GM23338 (cell line): ENCODE results near the gene PARP9. TPM values are rescaled to one million over a fixed set of nuclear protein-coding genes. Genes with fewer than 3 reads are reported as not detected.

Experiments used
- ATAC-seq: fragments of 200-7000 bp; cut with Tn5 transposase; 3 replicates; pipeline ENCODE4 v1.9.1; 2020
- DNase-seq: peaks from one replicate; pipeline ENCODE4 v3.0.0-alpha.2; 2015; ENCODE audit warnings: low spot score
- H2AFZ ChIP-seq: fragments of 200-600 bp; sonication (generic); 2 replicates; pipeline ENCODE4 v1.8.0; 2016; ENCODE audit warnings: antibody characterized with exemption, mild to moderate bottlenecking, moderate library complexity
- H3F3A ChIP-seq: fragments of 200-600 bp; sonication (generic); replicated peaks from 2 replicates; pipeline ENCODE4 v1.8.0; 2017; ENCODE audit warnings: antibody characterized with exemption, mixed run types, low read depth
- H3K27ac ChIP-seq: fragments of 200-600 bp; sonication (generic); 2 replicates; pipeline ENCODE4 v1.6.1; 2016; ENCODE audit warnings: low read depth
- H3K27me3 ChIP-seq: fragments of 200-600 bp; sonication (generic); 2 replicates; pipeline ENCODE4 v1.8.0; 2016; ENCODE audit warnings: mild to moderate bottlenecking, mixed run types, moderate library complexity; ENCODE audit not compliant: insufficient read depth
- H3K36me3 ChIP-seq: fragments of 200-600 bp; sonication (generic); 2 replicates; pipeline ENCODE4 v1.8.0; 2016; ENCODE audit warnings: mild to moderate bottlenecking; ENCODE audit not compliant: insufficient read depth
- H3K4me1 ChIP-seq: fragments of 200-600 bp; sonication (generic); 2 replicates; pipeline ENCODE4 v1.8.0; 2016; ENCODE audit warnings: mild to moderate bottlenecking, moderate library complexity; ENCODE audit not compliant: insufficient read depth
- H3K4me2 ChIP-seq: fragments of 200-600 bp; sonication (generic); 2 replicates; pipeline ENCODE4 v1.7.1; 2017; ENCODE audit warnings: mixed run types
- H3K4me3 ChIP-seq: fragments of 200-600 bp; sonication (generic); 2 replicates; pipeline ENCODE4 v1.6.1; 2016; ENCODE audit warnings: mixed run types
- H3K79me2 ChIP-seq: fragments of 200-600 bp; sonication (generic); replicated peaks from 2 replicates; pipeline ENCODE4 v1.8.0; 2017; ENCODE audit warnings: mild to moderate bottlenecking; ENCODE audit not compliant: insufficient read depth
- H3K9me2 ChIP-seq: fragments of 200-600 bp; sonication (generic); 2 replicates; pipeline ENCODE4 v1.8.0; 2017; ENCODE audit not compliant: insufficient read depth
- H4K20me1 ChIP-seq: fragments of 200-600 bp; sonication (generic); replicated peaks from 2 replicates; pipeline ENCODE4 v1.8.0; 2017; ENCODE audit warnings: mild to moderate bottlenecking; ENCODE audit not compliant: insufficient read depth
- H3K27ac Mint-ChIP-seq: 2 replicates; pipeline ENCODE4 v1.8.0; 2020; ENCODE audit warnings: inconsistent platforms, mild to moderate bottlenecking, moderate library complexity, mixed read lengths
- H3K27me3 Mint-ChIP-seq: 3 replicates; pipeline ENCODE4 v1.8.0; 2022; ENCODE audit warnings: low read depth, mild to moderate bottlenecking, moderate library complexity, mixed read lengths, inconsistent platforms; ENCODE audit not compliant: insufficient read depth, poor library complexity
- H3K36me3 Mint-ChIP-seq: 3 replicates; pipeline ENCODE4 v1.8.0; 2021; ENCODE audit warnings: low read depth, mild to moderate bottlenecking, inconsistent platforms, moderate library complexity, mixed read lengths
- H3K4me1 Mint-ChIP-seq: 3 replicates; pipeline ENCODE4 v1.8.0; 2020; ENCODE audit warnings: mild to moderate bottlenecking, inconsistent platforms, mixed read lengths
- H3K4me3 Mint-ChIP-seq: 3 replicates; pipeline ENCODE4 v1.8.0; 2021; ENCODE audit warnings: moderate library complexity, mild to moderate bottlenecking, inconsistent platforms, mixed read lengths
- H3K9me3 Mint-ChIP-seq: 3 replicates; pipeline ENCODE4 v1.8.0; 2020; ENCODE audit warnings: moderate library complexity, mild to moderate bottlenecking, inconsistent platforms, mixed read lengths
- CREB1 ChIP-seq: fragments of 250-450 bp; sonication (Bioruptor Pico); IDR thresholded peaks from 2 replicates; pipeline ENCODE4 v1.5.0; 2020; ENCODE audit warnings: low read depth, mild to moderate bottlenecking, moderate library complexity
- CTCF ChIP-seq, 2 experiments: fragments of 200-600 bp in 1 of 2; sonication (generic) in 1 of 2; conservative IDR thresholded peaks; 2 replicates each; pipeline versions ENCODE4 v1.5.1 to v1.6.1; 2016 to 2017; ENCODE audit warnings: antibody characterized with exemption in 2 of 2, low read depth in 2 of 2, mild to moderate bottlenecking in 2 of 2, moderate library complexity in 1 of 2
- ETS1 ChIP-seq: IDR thresholded peaks from 2 replicates; pipeline ENCODE4 v1.6.1; 2016; ENCODE audit warnings: antibody characterized with exemption
- EZH2 ChIP-seq: fragments of 200-600 bp; sonication (generic); IDR thresholded peaks from one replicate; pipeline ENCODE4 v1.8.0; 2017; ENCODE audit warnings: antibody characterized with exemption, mild to moderate bottlenecking, low read depth; ENCODE audit not compliant: unreplicated experiment
- EZH2phosphoT487 ChIP-seq: fragments of 200-600 bp; sonication (generic); IDR thresholded peaks from one replicate; pipeline ENCODE4 v1.8.1; 2018; ENCODE audit warnings: antibody characterized with exemption; ENCODE audit not compliant: unreplicated experiment
- JUNB ChIP-seq: IDR thresholded peaks from one replicate; pipeline ENCODE4 v1.6.1; 2016; ENCODE audit warnings: antibody characterized with exemption; ENCODE audit not compliant: unreplicated experiment
- NANOG ChIP-seq: IDR thresholded peaks from 2 replicates; pipeline ENCODE4 v1.6.1; 2016; ENCODE audit warnings: antibody characterized with exemption, borderline replicate concordance
- POLR2AphosphoS5 ChIP-seq: IDR thresholded peaks from 2 replicates; pipeline ENCODE4 v1.6.1; 2016; ENCODE audit warnings: antibody characterized with exemption, low read depth
- REST ChIP-seq: IDR thresholded peaks from one replicate; pipeline ENCODE4 v1.6.1; 2018; ENCODE audit warnings: antibody characterized with exemption; ENCODE audit not compliant: unreplicated experiment
- STAT1 ChIP-seq: IDR thresholded peaks from one replicate; pipeline ENCODE4 v1.6.1; 2016; ENCODE audit warnings: antibody characterized with exemption; ENCODE audit not compliant: unreplicated experiment
- ZNF114 ChIP-seq: fragments of 250-450 bp; sonication (Bioruptor Pico); IDR thresholded peaks from 2 replicates; pipeline ENCODE4 v1.5.0; 2020; ENCODE audit warnings: mild to moderate bottlenecking, moderate library complexity
- ZNF331 ChIP-seq: fragments of 250-450 bp; sonication (Bioruptor Pico); IDR thresholded peaks from 2 replicates; pipeline ENCODE4 v1.5.0; 2020; ENCODE audit warnings: low read depth, mild to moderate bottlenecking, moderate library complexity
- ZNF462 ChIP-seq: fragments of 250-450 bp; sonication (Bioruptor Pico); IDR thresholded peaks from 2 replicates; pipeline ENCODE4 v1.5.0; 2020; ENCODE audit warnings: mild to moderate bottlenecking, moderate library complexity
- polyA plus RNA-seq: library from polyadenylated mRNA; unstranded; fragments of >200 nt; fragmentation: Nextera tagmentation; extraction: Ambion mirVana; gene quantifications from 2 replicates; pipeline ENCODE4 v1.2.1, GENCODE V29; 2016
- total RNA-seq: library from RNA; depleted of rRNA; stranded (reverse); fragments of >200 nt; shearing (Covaris generic); gene quantifications from 2 replicates; pipeline ENCODE4 v1.2.3, GENCODE V29; 2014

Gene PARP9
- total and polyA plus RNA-seq, 2 experiments from 2014 or later: 1.8 to 2.2 TPM

GRCh38 chr3:122572940-122573412 lies 8.9 kb upstream of the PARP9 start:
- H4K20me1 ChIP-seq: no peaks in the 10 kb centered on the region
- no peaks in the 10 kb centered on the region for H3K36me3 ChIP-seq
- no peak overlapping the region for H3K4me2 ChIP-seq
- no peak for TF ChIP-seq ZNF114 (CRISPR knock-in tag)
- no peak for TF ChIP-seq EZH2
- no peak for TF ChIP-seq NANOG
- TF ChIP-seq POLR2AphosphoS5: no peak
- TF ChIP-seq STAT1: no peak
- no peak for TF ChIP-seq ETS1
- no peak for TF ChIP-seq CREB1 (CRISPR knock-in tag)
- TF ChIP-seq JUNB: no peak
- TF ChIP-seq REST: no peak
- TF ChIP-seq CTCF (conservative IDR thresholded peaks at IDR 0.05; ENCODE audit: low read depth in 2 of 2): no peak
- no peak for TF ChIP-seq ZNF462 (CRISPR knock-in tag)
- TF ChIP-seq ZNF331 (CRISPR knock-in tag): no peak
- TF ChIP-seq EZH2phosphoT487: no peak
- H3K4me1 ChIP-seq: peaks cover 4% of the 10 kb centered on the region; the same call in 1 of the 2 replicates
- no peak overlapping the region for H3K4me3 ChIP-seq
- H3K27ac ChIP-seq: peak overlapping the region; percentile 3; the same call in 1 of the 2 replicates
- peaks cover 15% of the 10 kb centered on the region for H3K27me3 ChIP-seq
- no peaks in the 10 kb centered on the region for H3K36me3 Mint-ChIP-seq
- H3F3A ChIP-seq: no peaks in the 10 kb centered on the region
- H3K4me3 Mint-ChIP-seq: no peak overlapping the region
- H3K4me1 Mint-ChIP-seq: peaks cover 21% of the 10 kb centered on the region
- no peaks in the 10 kb centered on the region for H3K79me2 ChIP-seq
- peak overlapping the region; percentile 28; the same call in 1 of the 2 replicates for H3K27ac Mint-ChIP-seq
- H2AFZ ChIP-seq: peak overlapping the region; percentile 19; the same call in 1 of the 2 replicates
- H3K27me3 Mint-ChIP-seq: peaks cover 7% of the 10 kb centered on the region
- H3K9me2 ChIP-seq: no peaks in the 10 kb centered on the region
- DNase-seq: peak; percentile 49
- peak; percentile 60 for ATAC-seq
- H3K9me3 Mint-ChIP-seq: no peaks in the 10 kb centered on the region
